Measurements from ENCODE around the gene PDE11A. TPM values are rescaled to one million over a fixed set of nuclear protein-coding genes. Genes with fewer than 3 reads are reported as not detected.

The PDE11A gene
- total RNA-seq, 3 donors from 2014 or later = 0.96 to 2.3 (median 2.2) TPM

- Histone ChIP-seq H3K9me3 (no peaks in the 10 kb centered on the region), H3K36me3 (no peaks in the 10 kb centered on the region), H3K27me3 (no peaks in the 10 kb centered on the region), H3K27ac (no peak overlapping the region), H3K4me1 (no peaks in the 10 kb centered on the region), H3K4me3 (no peak overlapping the region)
- no peak for TF ChIP-seq POLR2A (IDR thresholded peaks at IDR 0.05)
- no peak for TF ChIP-seq CTCF (IDR thresholded peaks at IDR 0.05)
- no peak for TF ChIP-seq POLR2AphosphoS5 (IDR thresholded peaks at IDR 0.05)
- no peak for DNase-seq (ENCODE audit: low spot score in 2 of 2)
- intact Hi-C loops (cut with DNase I; ENCODE audit: low total_unique reads) = no loop called here
These were observed 494.1 kb downstream of the PDE11A start for GRCh38 chr2:177578454-177578853.

- no peaks in the 10 kb centered on the region for H3K36me3 ChIP-seq
- no peaks in the 10 kb centered on the region for H3K9me3 ChIP-seq
- no peaks in the 10 kb centered on the region for H3K4me1 ChIP-seq
- DNase-seq (ENCODE audit: low spot score in 2 of 2) = no peak
- no peak overlapping the region for H3K27ac ChIP-seq
- H3K4me3 ChIP-seq = no peak overlapping the region
- intact Hi-C loops (cut with DNase I; ENCODE audit: low total_unique reads) = no loop called here
- no peak for TF ChIP-seq CTCF (IDR thresholded peaks at IDR 0.05)
- no peak for TF ChIP-seq POLR2AphosphoS5 (IDR thresholded peaks at IDR 0.05)
- no peak for TF ChIP-seq POLR2A (IDR thresholded peaks at IDR 0.05)
- H3K27me3 ChIP-seq = no peaks in the 10 kb centered on the region
These were observed 495.5 kb downstream of the PDE11A start for GRCh38 chr2:177577075-177577474.

- Histone ChIP-seq H3K9me3 (no peaks in the 10 kb centered on the region), H3K36me3 (no peaks in the 10 kb centered on the region)
- intact Hi-C loops (cut with DNase I; ENCODE audit: low total_unique reads) = no loop called here
These were observed 497.2 kb downstream of the PDE11A start for GRCh38 chr2:177575358-177575757.

GRCh38 chr2:177574356-177574755 is 498.2 kb downstream of the PDE11A start:
- no peaks in the 10 kb centered on the region for H3K9me3 ChIP-seq
- intact Hi-C loops (cut with DNase I; ENCODE audit: low total_unique reads) = no loop called here
- no peak overlapping the region for H3K27ac ChIP-seq
- TF ChIP-seq POLR2AphosphoS5 (IDR thresholded peaks at IDR 0.05) (no peak), CTCF (IDR thresholded peaks at IDR 0.05) (no peak), POLR2A (IDR thresholded peaks at IDR 0.05) (no peak)
- no peaks in the 10 kb centered on the region for H3K36me3 ChIP-seq
- no peaks in the 10 kb centered on the region for H3K4me1 ChIP-seq
- H3K4me3 ChIP-seq = no peak overlapping the region
- no peak for DNase-seq (ENCODE audit: low spot score in 2 of 2)
- H3K27me3 ChIP-seq = no peaks in the 10 kb centered on the region

More at GRCh38 chr2:177575358-177575757, 497.2 kb downstream of the PDE11A start:
- Histone ChIP-seq H3K27me3 (no peaks in the 10 kb centered on the region), H3K4me1 (no peaks in the 10 kb centered on the region), H3K4me3 (no peak overlapping the region), H3K27ac (no peak overlapping the region)
- TF ChIP-seq POLR2AphosphoS5 (IDR thresholded peaks at IDR 0.05) (no peak), CTCF (IDR thresholded peaks at IDR 0.05) (no peak), POLR2A (IDR thresholded peaks at IDR 0.05) (no peak)
- DNase-seq (ENCODE audit: low spot score in 2 of 2) = no peak

Other genes with a start within 250 kb of the PDE11A start
- gene RBM45, start 39.7 kb upstream of the PDE11A start, total RNA-seq = 10 to 100 TPM; 12.8 to 18.1 (median 15.4) TPM
- gene OSBPL6, start 121.7 kb upstream of the PDE11A start, total RNA-seq = 1 to 10 TPM; 1.3 to 4.8 (median 1.8) TPM